Astrocyte (in vitro differentiated cells and primary cell): Measurements from ENCODE around the gene GALNT17.

Source experiments
- EZH2 ChIP-seq: IDR thresholded peaks from 2 replicates; pipeline ENCODE4 v1.6.1; 2012; ENCODE audit warnings: mild to moderate bottlenecking, low read length, inconsistent platforms; ENCODE audit not compliant: insufficient read depth
- TF ChIP-seq, protein P1 (sequence below): IDR thresholded peaks from 2 replicates; pipeline ENCODE4 v1.5.1; 2011; ENCODE audit warnings: low read depth, mild to moderate bottlenecking, inconsistent platforms, low read length, moderate library complexity; ENCODE audit not compliant: insufficient read depth

DNA sequence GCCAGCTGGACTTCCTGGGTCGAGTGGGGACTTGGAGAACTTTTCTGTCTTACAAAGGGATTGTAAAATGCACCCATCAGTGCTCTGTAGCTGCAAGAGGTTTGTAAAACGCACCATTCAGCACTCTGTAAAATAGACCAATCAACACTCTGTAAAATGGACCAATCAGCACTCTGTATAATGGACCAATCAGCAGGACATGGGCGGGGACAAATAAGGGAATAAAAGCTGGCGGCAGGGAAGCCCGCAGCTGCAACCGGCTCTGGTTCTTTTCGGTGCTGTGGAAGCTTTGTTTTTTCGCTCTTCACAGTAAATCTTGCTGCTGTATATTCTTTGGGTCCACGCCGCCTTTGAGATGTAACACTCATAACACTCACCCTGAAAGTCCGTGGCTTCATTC lies 151.9 kb downstream of the GALNT17 start:
- TF ChIP-seq, protein P1, sequence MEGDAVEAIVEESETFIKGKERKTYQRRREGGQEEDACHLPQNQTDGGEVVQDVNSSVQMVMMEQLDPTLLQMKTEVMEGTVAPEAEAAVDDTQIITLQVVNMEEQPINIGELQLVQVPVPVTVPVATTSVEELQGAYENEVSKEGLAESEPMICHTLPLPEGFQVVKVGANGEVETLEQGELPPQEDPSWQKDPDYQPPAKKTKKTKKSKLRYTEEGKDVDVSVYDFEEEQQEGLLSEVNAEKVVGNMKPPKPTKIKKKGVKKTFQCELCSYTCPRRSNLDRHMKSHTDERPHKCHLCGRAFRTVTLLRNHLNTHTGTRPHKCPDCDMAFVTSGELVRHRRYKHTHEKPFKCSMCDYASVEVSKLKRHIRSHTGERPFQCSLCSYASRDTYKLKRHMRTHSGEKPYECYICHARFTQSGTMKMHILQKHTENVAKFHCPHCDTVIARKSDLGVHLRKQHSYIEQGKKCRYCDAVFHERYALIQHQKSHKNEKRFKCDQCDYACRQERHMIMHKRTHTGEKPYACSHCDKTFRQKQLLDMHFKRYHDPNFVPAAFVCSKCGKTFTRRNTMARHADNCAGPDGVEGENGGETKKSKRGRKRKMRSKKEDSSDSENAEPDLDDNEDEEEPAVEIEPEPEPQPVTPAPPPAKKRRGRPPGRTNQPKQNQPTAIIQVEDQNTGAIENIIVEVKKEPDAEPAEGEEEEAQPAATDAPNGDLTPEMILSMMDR: no peak
- TF ChIP-seq EZH2: no peak
